NOMO-1 treated with dmso at 0.1 percent for 144 hours (cell line): ENCODE results near the gene BCL11A.
A peak's percentile ranks its signal among the peaks of the same experiment; 100 is the strongest.
"Not testable (repeated sequence)": the region's sequence is repeated elsewhere in the genome, so short reads cannot be mapped to it uniquely, and the experiment has no call there.

Experiments
- DNase-seq: peaks from one replicate; lab custom pipeline; 2025; ENCODE audit not compliant: unreplicated experiment; lab: John Stamatoyannopoulos, UW

Gene BCL11A

DNA sequence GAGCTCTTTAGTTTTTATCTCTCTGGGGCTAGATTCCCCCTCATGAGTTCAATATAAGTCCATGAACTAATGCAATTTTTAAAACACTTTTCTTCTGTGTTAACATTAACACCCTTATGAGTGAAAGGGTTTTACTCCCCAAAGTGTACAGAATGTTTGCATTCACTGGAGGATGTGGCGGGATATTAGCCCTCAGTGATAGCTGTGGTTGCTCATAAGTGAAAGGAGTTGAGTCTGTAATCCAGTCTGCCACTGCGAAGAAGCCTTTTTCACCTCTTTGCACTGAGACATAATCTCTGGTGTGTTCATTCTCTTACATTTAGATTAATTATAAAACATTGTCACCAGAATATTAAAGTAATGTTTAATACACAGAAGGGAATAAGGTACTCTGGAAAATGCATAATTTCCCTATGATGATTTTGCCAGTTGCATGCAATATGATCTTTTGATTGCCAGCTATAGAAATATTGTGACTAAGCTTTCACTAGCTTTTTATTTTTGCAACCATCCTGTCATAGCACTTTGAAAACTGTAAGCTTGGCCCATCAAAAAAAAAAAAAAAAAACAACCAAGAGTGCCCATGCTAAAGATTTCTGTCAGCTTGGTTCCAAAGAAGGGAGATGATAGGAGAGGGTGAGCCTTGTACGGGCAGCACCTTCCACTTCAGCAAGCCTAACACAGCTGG is 113.2 kb downstream of the BCL11A start:
- DNase-seq, result no peak

GRCh38 chr2:60439219-60439974 is 114.1 kb downstream of the BCL11A start:
- DNase-seq, result peak; percentile 95

GRCh38 chr2:60438653-60439052 is 114.8 kb downstream of the BCL11A start:
- DNase-seq, result no peak

DNA sequence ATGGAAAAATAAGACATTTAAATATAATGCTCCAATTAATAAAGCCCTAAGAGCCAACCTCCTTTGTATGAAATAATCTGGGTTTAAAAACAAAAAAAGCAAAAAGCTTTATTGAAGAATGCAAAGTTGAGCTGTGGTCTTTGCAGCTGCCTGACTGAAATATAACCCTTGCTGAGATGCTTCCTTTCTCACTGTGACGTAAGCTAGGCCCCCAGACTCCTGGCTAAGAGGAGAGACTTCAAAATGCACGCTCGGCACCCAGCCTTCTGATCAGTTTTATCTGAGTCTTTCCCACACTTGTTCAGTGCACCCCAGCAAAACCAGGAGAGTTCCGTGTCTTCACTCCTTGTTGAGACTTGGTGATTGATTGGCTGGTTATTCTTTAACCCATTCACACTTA is 115.3 kb downstream of the BCL11A start:
- no peak for DNase-seq

DNA sequence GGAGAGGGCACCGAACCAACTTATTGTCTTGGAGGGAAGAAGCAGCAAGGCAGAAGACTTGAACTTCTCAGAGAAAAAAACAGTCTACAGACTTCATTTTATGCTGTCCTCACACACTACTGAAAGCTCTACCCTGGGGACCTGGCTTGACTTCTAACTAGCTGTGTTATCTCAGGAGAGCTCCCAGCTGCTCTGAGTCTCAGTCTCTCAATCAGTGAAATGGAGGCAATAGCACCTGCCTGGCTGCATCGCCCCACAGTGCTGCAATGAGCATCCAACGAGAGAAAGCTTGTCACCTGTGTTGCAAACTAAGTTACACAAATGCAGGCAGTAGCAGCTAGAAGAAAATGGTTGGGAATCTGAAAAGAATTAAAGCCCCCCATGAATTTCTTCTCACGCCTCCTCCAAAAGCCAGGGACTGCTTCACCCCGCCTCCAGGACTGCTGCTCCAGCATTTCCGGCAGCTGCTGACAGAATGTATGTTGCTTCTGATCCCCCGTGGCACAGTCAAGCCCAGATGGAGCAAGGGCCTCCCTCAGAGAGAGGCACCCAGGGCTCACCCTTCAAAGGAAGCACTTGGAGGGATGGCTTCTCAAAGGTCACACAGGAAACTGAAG is 116.3 kb downstream of the BCL11A start:
- DNase-seq, result no peak

DNA sequence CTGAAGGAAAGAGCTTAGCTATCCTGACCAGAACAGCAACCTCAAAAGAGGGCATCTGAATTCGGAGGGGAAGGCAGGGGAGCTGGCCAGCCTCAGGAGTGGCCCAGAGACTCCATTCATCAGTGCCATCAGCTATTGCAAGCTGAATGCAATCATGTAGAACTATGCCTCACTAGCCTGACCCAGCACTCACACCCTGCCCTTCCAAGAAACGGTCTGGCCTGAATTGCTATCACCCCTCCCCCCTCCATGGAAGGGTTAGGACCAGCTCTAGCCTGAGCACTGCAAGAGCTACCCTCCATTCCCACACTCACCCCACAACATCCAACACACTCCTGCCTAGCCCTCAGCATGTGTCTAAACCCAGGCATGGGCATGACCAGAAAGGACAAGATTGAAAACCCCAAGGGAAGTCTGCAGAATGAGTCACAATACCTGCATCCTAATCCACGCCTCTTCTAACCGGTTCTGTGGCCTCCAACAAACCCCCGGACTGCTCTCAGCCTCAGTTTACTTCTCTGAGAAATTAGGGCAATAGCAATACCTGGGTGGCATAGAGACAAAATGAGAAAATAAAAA is 120.3 kb downstream of the BCL11A start:
- no peak for DNase-seq

GRCh38 chr2:60432035-60432601 is 121.3 kb downstream of the BCL11A start:
- no peak for DNase-seq

GRCh38 chr2:60429681-60430080 is 123.8 kb downstream of the BCL11A start:
- no peak for DNase-seq

DNA sequence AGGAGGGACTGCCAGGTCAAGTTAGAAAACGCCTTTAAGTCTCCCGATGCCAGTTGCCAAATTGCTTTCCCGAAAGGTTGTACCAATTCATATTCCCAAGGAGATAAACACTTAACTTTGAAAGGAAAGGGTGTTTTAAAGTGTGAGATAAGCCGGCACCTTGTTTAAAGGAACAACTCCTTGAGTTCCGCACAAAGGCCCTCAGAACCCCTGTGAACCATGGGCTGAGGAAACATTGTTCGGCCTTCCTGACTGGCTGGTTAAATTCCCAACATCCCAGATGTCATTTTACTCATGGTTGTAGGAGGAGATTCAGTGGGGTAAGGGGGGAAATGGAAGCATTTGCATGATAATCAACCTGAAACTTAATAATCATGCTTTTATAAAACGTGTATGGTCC is 126.6 kb downstream of the BCL11A start:
- no peak for DNase-seq

GRCh38 chr2:60426341-60426740 is 127.1 kb downstream of the BCL11A start:
- no peak for DNase-seq

GRCh38 chr2:60424233-60424632 is 129.2 kb downstream of the BCL11A start:
- no peak for DNase-seq

DNA sequence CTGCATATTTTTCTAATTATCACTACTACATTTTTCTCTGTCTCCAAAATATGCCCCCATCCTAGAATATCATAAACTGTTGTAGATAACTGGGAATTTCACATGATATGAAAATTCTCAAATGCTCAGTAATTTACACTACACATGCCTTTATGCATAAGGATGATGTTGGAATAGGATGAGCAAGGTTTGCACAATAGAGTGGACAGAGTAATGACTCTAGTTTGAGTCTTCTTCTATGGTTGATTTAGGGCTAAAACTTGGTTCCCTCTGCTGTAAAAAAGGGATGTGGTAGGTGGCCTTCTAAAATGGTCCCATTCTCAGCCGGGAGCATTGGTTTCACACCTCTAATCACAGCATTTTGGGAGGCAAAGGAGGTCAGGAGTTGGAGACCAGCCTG is 129.9 kb downstream of the BCL11A start:
- DNase-seq, result no peak

- no peak for DNase-seq
Observed at GRCh38 chr2:60422826-60423483, 130.5 kb downstream of the BCL11A start.

DNA sequence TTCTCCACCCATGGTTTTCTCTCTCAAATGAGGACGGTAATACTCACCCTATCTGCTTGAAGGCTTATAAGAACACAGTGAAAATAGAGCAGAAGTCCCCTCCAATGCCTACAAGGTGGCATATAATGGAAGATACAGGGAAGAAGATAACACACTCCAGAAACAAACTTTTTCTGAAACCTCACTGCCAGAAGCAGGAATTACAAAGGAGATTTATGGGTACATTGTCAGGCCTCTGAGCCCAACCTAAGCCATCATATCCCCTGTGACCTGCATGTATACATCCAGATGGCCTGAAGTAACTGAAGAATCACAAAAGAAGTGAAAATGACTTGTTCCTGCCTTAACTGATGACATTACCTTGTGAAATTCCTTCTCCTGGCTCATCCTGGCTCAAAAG is 136.2 kb downstream of the BCL11A start:
- not testable (repeated sequence) for DNase-seq

- DNase-seq, result no peak
Observed at GRCh38 chr2:60416221-60417008, 137.0 kb downstream of the BCL11A start.

- DNase-seq, result no peak
Observed at GRCh38 chr2:60415814-60416213, 137.6 kb downstream of the BCL11A start.

DNA sequence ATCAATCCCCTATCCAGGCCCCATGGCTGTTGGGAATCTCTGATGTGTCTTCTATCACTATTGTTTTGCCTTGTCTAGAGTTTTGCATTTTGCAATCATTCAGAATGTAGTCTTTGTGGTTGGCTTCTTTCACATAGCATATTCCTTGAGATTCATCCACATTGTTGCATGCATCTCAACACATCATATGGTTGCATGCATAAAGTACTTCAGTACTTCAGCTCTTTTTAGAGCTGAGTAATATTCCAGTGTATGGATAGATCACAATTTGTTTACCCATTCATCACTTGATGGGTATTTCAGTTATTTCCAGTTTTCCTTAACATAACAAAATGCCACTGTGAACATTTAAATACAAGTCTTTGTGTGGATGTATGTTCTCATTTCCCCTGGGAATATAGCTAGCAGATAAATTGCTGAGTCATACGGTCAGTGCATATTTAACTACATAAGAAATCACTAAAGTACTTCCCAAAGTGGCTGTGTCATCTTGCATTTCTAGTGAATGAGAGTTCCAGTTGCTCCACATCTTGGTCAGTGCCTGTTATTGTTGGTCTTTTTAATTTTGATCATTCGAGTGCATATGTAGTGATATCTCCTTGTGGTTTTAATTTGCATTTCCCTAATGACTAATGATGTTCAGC is 138.8 kb downstream of the BCL11A start:
- no peak for DNase-seq

DNA sequence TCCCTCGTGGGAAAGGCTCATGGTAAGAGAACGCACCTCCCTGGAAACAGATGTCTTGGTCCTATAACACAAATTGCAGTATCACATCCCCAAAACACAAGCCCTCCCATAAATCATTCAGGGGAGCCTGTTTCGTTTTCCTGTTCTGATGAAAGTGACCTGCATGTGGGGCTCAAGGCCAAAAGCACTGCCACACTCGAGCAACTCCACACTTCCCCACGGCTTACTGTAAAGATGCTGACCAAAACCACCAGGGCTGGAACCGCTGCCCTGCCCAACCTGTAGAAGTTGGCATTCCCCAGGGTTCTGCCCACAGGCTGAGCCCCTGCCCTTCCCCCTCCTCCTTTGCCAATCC is 139.7 kb downstream of the BCL11A start:
- DNase-seq, result peak; percentile 96

DNA sequence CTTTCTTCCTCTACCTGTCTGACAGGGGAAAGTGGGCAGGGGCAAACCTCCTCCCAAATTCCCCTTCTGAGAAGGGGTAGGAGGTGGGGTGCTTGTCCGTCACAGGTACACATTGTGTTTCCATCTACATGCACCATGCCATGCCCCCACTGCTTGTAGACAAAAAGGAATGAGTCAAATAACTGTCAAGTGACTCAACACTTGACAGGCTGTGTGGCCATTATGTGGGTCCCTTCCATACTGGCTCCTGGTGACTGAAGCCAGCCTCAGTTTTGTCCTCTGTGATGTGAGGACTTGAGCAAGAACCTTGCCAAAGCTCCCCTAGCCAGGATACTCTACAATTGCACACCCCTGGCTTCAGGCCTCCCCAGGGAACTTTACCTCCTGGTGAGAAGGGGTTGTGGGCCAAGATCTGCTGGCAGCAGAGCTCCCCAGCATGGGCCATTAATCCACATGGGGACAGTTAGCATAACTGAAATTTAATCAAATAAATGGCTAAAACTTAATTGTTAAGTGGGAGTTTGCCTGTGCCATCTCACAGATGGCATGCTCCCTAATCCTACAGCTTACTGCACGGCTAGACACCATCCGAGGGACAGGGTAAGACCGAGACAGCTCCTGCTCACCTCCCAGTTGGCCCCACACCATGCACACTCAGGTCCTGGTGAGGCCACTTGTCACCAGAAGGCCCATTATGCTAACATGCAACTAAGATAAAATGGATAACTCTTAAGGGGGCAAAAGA is 140.2 kb downstream of the BCL11A start:
- DNase-seq, result no peak
